Measurements from ENCODE around the gene FGGY.
"Not testable (repeated sequence)": the region's sequence is repeated elsewhere in the genome, so short reads cannot be mapped to it uniquely, and the experiment has no call there.

Gene FGGY

GRCh38 chr1:59354239-59354638 is 57.3 kb downstream of the FGGY start:
- not testable (repeated sequence) for DNase-seq

GRCh38 chr1:59354709-59355337 is 57.9 kb downstream of the FGGY start:
- no peak for DNase-seq

DNA sequence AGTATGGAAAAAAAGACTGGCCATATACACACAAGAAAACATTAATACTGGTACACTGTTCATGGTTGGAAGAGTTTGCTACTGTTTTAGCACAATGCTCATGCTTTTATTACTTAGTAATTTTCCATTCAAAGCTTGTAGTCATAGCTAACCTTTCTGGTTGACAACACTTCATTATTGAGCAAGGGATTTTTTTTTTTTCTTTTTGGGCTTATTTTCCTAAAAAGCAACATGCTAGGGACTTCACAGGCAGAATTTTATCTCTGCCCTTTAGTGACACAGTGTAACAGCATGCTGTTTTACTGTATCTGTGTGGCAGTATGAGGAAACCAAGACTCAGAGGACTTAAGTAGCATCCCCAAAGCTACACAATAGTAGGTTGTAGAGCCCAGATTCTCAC is 58.5 kb downstream of the FGGY start:
- no peak for DNase-seq

DNA sequence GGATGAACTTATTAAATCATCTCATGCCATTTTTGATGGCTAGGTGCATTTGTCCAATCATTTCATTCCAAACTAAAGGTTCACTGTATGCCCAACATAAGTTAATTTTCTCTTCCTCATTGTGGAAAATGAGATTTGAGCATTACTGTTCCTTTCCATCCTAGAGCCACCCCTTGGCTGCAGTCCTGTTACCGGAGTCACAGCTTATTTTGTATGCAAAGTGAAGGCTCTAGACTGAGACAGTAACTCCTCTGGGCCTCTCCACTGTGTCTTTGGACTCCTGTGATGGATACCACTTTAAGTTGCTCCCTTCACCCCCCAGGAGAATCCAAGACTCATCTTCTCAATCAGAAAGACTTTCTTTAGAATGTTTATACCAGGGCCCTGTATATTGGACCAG is 59.7 kb downstream of the FGGY start:
- DNase-seq = no peak

DNA sequence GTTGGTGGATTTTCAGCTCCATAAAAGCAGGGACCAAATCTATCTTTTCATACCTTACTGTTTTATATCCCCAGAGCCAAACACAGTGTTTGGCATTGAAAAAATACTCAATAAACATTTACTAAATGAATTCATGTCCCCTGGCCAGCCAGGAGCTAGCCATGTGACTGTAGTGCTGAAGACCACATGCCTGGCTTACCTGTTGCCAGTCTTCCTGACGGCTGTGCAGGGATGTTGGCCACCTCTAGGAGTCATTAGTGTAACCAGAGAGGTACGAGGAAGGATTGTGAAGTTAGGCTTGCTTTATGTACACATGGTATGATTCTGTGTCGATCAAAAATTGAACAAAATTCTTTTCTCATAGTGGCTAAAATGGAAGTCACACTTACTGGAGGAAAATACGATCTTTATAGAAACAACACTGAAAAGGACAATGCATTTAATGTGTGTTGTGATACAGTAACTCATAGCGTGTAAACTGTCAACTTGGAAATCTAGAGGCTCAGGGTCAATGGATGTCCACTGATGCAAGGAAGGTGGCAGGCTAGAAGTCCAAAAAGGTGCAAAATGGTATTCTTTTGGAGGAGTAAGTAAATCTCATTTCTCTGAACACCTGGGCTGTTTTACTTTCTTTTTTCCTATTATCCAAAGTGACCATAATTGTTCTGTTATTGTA is 60.9 kb downstream of the FGGY start:
- DNase-seq = no peak

GRCh38 chr1:59359325-59359724 is 62.4 kb downstream of the FGGY start:
- no peak for DNase-seq

GRCh38 chr1:59360170-59360569 is 63.3 kb downstream of the FGGY start:
- DNase-seq = no peak

GRCh38 chr1:59360729-59361128 is 63.8 kb downstream of the FGGY start:
- DNase-seq = no peak

DNA sequence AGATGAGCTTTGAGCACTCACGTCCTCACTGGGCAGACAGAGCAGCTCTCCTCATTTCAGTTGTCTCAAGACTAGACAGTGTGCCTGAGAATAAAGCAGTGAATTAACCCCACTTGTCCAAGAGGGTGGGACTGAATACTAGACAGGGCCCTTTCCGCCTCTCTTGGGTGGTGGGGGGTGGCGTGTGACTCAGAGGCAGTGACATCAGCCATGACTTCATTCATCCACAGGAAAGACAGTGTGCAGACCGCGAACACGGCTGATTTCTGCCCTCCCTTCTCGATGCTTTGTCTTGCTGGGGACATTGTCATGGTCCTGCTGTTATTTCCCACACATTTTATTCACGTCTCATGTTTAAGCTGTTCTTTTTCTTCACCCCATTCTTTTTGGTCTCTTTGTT is 64.9 kb downstream of the FGGY start:
- no peak for DNase-seq

DNA sequence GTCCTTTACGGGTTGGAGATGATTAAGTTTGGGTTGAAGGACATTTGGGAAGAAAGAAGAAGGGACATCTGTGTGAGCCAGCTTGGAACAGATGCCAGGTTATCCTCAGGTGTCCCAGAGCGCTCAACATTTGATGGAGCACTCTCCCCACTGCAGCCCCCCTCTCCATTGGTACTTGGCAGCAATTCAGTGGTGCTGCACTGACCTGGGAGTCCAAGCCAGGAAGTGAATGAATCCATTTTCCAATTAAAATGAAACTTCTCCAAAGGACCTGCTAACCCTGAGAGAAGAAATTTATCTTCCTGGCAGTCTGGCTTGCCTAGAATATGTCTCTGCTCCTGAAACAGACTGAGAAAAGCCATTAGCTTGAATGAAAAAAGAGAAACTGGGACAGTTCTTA is 67.1 kb downstream of the FGGY start:
- DNase-seq = no peak

- no peak for DNase-seq
Measured at GRCh38 chr1:59366346-59366745, 69.5 kb downstream of the FGGY start.

GRCh38 chr1:59367301-59368007 is 70.6 kb downstream of the FGGY start:
- no peak for DNase-seq

DNA sequence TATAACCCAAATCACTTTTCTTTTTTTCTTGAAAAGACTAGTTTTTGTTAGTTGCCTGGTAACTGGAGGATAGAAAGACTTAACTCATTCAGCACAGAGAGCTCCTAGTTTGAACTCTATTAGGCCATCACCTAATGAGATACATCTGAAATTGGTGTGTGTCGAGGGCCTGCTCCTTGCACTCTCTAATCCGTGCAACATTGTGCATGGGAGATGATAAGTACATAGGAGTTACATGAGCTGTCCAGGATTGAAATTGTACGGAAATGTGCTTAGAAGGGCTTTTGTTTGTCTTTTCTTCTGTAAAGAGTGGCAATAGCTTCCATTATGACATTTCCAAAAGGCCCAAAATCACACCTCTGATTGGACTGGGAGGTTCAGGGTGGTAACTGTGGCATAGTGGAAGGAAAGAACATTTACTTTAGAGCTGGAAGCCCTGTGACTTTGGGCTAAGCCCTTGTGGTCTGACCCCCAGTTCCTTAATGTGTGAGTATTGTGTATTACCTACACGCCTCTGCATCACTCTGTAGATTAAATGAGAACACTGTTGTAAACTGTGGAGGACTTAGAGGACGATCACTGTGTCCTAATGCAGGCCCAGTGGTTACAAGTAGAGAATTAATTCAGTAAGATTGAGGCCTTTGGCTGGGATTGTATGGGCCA is 71.2 kb downstream of the FGGY start:
- DNase-seq = no peak

DNA sequence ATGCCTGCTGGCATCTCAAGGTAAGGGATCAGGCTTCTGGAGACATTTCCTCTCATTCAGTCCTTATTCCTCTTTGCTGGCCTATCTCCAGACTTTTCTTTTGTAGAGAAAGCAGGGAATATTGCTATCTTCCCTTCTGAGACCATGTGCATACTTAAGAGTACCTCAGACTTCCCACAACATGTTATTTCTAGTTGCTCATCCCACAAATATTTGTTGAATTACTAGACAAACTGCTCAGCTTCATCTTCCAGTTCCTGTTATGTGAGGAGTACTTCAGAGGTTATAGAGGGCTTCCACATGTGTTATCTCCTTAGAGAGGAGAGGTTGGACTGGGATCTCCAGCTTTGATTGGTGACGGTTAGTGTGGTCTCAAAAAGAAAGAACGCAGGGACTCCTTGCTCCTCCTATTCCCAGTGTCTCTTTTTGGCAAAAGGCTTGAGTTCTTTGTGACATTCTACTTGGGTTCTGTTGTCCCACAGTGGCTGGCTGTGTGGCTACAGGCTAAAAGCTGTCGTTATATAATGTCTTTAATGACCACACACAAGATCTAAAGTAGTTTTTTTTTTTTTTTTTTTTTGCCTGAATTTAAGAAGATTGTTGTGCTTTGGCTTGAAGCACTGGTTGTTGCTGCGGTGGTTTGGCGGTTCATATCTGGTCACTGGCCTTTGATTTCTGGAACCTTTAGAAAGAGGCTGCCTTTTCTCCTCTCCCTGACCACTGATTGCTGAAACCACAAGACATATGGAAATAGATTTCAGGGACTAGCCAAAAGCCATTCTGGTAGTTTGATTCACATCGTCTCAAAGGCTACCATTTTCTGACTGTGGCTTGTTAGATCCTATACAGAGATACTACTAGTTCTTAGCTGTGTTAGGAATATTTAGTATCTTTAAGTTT is 78.7 kb downstream of the FGGY start:
- no peak for DNase-seq

- DNase-seq = no peak
Measured at GRCh38 chr1:59377350-59377904, 80.5 kb downstream of the FGGY start.

DNA sequence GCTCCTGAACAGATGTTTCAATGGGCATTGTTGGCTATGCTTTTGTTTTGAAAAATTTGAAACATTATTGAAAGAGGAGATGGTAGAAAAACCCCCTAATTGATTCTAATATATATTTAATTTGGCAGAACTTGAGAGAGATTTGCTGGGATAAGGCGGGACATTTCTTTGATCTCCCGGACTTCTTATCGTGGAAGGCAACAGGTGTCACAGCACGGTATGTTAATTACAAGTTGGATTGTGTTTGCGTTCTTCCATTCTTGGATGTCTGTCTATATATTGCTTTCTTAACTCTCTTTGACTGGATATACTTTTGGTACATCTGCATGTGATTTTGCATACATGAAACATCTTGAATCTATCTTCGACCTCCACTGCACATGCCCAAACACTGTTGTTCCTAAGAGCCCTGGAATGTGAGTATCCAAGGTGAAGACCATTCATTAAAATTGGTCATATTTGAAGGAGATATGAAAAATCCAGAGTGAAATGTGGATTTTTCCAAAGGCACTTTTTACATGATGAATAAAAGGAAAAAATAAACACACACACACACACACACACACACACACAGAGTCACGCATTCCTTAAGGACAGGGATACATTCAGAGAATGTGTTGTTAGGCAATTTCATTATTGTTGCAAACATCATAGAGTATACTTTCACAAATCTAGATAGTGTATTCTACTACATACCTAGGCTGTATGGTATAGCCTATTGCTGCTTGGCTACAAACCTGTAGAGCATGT is 81.9 kb downstream of the FGGY start:
- DNase-seq = no peak

DNA sequence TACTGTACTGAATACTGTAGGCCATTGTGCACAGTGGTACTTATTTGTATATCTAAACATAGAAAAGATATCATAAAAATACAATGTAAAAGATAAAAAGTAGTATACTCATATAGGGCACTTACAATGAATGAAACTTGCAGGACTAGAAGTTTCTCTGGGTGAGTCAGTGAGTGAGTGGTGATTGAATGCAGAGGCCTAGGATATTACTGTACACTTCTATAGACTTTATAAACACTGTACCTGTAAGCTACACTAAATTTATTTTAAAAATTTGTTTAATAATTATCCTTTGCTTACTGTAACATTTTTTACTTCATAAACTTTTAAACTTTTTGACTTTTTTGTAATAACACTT is 82.5 kb downstream of the FGGY start:
- DNase-seq = no peak

- DNase-seq = no peak
Measured at GRCh38 chr1:59383963-59384362, 87.1 kb downstream of the FGGY start.

- DNase-seq = no peak
Measured at GRCh38 chr1:59384443-59384842, 87.5 kb downstream of the FGGY start.

- DNase-seq = no peak
Measured at GRCh38 chr1:59388191-59388590, 91.3 kb downstream of the FGGY start.

- no peak for DNase-seq
Measured at GRCh38 chr1:59389847-59390246, 93.0 kb downstream of the FGGY start.

- DNase-seq = no peak
Measured at GRCh38 chr1:59390307-59390706, 93.4 kb downstream of the FGGY start.

All from NCI-H1436 treated with DMSO at 0.1 percent for 48 hours (cell line).